UCSD-AML1 (cell line): ENCODE data around the gene L3MBTL4.

Experiments
- DNase-seq: peaks from one replicate; lab custom pipeline; 2025; ENCODE audit not compliant: unreplicated experiment; lab: John Stamatoyannopoulos, UW

The L3MBTL4 gene

DNA sequence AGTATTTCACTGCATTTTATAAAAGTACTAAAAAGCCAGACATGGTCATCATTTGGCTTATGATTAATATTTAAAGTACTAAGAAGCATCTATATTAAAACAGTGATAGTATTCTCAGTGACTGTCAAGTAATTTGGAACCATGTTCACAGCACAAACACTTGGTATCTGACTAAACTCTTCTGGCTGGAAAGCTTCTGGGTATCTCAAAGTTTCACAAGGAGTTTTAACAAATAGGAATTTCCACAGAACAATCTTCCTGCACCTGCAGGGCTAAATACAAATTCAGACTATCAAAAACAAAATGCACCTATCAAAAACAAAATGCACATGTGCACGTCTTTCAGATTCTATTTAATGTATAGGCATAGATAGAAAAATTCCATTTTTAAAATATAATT lies 158.8 kb downstream of the L3MBTL4 start:
- DNase-seq, result no peak

DNA sequence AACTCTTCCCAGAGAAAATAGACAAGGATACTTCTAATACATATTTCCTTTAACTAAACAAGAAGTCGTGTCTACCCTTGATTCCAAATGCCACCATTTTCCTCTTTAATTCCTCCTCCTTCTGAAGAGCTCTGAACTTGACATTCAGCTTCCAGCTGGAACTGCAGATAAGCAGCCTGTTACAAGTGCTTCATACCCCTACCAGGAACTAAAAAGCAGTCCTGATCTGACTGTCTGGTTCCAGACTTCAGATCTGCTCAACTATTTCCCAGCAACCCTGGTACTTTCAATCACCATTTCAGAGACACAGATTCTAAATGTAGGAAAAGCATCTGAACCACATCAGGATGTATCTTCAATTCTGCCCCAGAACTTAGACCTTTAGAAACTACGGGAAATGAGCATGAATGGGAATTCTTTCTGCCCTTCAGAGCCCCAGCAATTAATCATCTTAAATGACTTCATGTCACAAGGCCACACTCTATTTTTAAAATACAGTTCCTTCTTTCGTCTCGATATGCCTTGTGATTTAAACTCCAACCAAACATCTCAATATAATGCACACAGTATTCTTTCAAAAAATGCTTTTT lies 159.5 kb downstream of the L3MBTL4 start:
- no peak for DNase-seq

DNA sequence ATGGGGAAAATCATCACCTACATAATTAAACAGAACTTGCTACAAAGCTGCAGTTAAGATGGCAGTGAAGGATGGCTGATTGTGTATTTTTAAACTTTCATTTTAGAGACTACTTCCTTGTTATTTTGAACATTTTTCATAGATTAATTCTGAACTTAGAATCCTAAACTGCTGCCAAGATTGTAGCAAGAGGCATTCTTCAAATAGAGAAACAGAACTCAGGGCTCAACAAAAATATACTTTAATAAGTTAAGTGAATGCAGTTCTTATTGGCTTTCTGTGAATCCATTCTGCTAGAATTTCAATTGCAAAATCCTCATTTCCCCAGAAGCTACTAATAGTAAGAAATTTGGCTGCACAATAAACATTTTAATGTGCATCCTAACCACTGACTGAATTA lies 160.3 kb downstream of the L3MBTL4 start:
- DNase-seq, result no peak

DNA sequence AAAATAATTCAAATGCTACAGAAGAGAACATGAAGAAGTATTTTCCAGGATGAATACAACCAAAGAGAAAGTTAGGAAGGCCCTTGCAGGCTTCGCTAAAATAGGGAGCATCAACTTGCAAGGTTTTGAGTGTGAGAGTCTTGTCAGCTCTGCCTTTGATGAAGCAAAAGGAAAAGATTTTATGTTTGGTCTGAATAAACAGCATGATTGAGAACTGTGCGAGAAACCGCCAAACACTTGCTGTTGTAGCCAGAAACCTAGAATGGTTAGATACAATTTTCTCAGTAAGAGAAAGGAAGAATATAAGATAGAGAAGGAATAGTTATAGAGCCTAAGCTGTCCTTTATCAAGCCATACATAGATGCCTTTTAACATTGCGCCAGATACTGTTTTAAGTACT lies 163.6 kb downstream of the L3MBTL4 start:
- no peak for DNase-seq

DNA sequence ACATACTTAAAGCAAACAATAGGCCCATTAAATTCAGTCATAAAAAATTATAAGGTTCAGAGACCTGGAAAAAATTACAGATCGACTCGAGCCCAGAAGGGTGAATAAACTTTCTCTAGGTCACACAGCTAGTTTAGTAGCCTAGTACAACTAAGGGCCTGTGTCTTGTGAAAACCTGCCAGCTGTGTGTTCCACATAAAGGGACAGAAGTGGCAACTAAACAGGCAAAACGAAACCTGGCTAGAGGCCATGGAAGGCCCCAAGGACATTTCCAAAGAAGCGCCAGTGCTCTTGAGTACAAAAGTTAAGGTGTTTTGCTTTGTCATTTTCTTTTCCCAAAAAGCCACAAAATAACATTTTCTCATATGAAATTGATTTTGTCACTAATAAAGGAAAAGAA lies 164.9 kb downstream of the L3MBTL4 start:
- DNase-seq, result no peak

DNA sequence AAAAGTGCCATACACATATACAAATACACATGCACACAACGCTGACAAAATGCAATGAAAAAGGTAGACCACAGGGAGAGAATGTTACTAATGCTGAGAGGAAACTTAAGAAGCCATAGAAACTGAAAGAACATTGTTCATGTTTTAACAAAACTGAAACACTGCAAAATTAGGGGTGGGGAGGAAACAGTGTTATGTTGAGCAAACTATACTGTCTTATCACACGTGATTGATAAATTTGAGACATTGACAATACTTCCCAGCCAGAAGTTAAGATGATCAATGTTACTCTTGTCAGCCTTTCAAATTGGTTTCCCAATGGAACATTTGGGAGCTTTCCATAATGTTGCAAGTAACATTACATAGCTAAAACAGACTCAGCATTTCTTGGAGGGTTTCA lies 165.5 kb downstream of the L3MBTL4 start:
- DNase-seq, result no peak

DNA sequence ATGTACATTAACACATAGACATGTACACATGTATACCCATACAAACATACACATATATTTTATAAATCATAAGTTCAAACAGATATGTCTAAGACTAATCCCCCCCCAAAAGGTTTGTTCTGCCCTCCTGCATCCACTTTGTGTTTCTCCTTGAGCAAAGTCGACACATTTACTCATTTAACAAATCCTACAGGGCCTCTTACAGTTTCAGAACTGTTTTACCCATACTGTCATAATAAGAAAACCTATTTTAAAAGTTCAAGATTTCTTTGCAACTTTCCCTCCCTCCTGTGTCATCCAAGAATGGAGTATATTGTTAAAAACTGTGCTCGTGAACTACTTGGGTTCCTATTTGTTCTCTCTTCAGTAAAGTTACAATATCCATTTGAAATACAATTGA lies 166.7 kb downstream of the L3MBTL4 start:
- DNase-seq, result no peak

DNA sequence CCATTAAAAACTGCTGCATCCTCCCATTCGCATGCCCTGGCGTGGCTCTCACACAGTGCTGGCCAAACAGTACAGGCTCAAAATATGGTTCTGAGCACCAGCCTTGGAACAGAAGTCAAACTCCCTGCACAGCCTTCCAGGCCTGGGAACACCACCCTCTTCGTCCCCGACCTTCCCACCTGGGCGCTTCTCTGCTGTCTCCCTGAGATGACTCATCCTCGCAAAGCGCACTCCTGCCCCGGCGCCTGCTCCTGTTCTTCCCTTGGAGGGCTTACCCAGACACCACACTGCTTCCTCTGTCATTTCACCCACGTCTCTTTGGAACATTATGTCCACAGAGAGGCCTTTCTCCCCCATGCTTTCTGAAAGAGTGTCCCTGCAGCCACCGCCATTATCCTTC lies 172.7 kb downstream of the L3MBTL4 start:
- no peak for DNase-seq

DNA sequence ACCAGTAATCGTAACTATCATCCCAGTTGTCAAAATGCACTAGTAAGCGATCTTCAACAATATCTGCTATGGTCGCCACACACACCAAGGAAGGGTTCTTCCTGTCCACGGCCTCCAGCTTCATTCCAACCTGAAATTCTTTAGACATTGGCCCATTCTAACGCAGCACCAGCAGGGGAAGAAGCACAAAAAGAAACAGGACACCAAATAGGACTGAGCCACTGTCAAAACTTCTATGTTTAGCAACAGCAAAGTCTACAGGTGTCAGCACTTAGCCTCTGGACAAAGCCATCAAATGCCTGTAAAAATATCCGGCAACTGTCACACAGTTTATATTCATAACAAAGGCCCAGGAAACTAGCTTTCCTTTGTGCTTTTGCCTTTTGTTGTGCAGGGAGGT lies 175.0 kb downstream of the L3MBTL4 start:
- DNase-seq, result no peak

DNA sequence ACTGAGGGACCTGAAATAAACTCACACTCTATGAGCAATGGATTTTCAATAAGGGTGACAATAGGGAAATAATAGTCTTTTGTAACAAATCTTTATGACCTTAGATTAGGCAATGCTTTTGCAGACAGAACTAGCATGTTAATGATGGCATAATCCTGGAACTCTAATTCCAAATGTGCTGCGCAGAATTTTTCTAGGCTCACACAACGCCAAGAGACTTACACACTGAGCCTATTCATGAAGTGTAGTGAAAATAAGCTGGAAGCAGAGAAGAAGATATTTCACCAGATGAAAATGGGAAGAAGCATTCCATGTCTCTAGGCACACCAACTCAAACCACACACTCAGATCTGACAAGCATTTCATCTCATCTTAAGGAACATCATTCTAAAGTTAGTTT lies 178.5 kb downstream of the L3MBTL4 start:
- DNase-seq, result no peak

DNA sequence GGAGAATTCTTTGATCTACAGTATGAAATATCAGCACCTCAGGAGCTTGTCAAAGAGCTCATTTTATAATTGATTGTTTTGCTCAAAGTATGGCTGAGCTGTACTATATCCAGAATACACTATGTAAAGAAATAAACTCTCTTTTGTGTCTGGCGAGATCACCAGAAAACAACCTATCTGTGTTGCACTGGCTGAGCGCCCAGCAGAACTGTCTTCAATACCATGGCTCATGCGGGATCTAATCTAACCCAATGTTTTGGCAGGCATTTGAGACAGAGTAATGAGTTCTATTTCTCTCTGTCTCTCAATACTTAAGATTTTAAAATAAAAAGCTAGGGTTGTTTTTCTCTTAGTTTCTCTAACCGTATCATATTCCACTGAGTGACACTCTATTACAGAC lies 192.4 kb downstream of the L3MBTL4 start:
- no peak for DNase-seq

DNA sequence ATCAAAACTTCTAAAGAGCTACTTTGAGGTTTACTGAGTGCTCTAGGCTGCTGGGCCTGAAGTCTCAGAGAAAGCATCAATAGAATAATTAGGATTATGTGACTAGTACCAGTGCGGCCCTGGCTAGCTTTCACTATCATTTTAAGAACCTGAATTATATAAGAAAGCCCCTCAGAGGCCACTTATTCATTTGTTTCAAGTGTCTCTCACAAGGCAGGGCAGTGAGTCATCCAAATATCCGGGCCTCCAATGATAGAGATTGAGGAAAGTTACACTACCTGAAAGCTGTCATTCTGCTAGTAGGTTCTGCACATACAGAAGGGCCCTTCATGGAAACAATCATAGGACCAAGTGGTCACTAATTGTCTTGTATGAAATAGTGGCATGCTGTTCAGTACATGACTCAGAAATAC lies 193.1 kb downstream of the L3MBTL4 start:
- DNase-seq, result no peak

DNA sequence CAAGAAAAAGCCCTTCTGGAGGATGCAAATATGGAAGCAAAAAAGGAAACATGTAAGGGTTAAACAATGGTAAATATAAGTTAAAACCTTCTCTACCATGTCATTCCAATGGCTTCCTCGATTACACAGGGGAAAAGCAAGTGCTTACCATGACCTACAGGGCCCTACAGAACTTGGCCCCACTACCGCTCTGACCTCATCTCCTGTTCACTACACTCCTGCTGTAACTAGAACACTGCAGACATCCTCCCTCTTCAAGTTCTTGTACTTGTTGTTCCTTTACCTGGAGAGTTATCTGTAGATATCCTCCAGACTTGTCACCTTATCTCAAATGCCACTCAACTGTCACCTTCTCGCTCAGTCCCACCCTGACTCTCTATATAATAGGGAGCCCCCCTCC lies 194.6 kb downstream of the L3MBTL4 start:
- DNase-seq, result no peak

DNA sequence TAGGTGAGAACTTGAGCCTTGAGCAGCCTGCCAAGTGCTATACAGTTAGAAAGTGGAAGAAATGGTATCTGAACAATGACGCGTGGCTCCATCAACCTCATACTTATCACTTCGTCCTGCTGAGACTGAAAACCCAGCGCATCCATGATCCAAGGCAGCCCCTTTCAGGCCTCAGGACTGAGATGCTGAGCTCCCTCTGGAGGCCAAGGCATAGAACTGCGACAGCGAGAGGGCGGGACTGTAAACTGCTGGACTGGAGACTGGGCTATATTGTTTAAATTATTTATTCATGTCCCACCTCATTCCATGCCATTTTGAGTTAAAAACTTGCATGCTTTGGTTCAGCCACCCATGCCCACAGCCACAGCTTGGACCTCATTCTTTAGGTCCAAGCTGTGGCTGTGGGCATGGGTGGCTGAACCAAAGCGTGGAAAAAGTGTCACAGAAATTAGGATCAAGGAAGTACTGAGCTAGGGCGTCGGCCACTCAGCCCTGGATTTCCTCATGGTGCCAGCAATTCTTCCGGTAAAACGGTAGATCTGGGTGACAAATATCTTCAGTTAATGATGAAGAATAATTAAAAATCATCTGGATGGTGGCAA lies 195.5 kb downstream of the L3MBTL4 start:
- DNase-seq, result peak; percentile 17

DNA sequence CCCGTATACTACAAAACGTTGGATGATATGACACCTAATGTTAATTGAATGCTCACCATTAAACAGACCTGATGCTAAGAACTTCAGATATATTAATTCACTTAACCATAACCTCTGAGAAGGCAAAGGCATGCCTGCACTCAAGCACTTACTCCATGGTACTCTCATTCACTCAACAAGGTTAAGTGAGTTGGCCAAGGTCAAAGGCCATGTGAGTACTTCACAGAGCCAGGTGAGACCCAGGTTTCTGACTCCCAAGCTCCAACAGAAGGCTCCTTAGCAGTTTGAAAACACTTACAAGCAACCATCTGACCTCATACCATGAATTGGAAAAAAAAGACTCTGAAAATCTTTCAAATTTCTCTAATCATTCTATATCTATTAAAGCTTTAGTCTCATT lies 198.8 kb downstream of the L3MBTL4 start:
- DNase-seq, result no peak

DNA sequence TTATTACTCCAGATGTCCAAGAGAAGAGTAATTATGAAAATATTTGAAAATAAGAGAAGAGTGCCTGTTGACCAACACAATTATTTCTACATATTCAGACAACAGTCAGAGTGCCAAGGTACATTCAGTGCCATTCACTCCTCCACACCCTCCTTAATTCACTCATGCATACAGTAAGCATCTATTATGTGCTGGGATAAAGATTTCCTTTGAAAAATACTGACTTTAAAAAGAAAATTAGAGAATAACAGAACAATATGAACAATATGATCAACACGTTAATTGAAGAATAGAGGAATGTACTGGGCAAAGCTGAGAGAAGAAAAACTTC lies 203.6 kb downstream of the L3MBTL4 start:
- no peak for DNase-seq

DNA sequence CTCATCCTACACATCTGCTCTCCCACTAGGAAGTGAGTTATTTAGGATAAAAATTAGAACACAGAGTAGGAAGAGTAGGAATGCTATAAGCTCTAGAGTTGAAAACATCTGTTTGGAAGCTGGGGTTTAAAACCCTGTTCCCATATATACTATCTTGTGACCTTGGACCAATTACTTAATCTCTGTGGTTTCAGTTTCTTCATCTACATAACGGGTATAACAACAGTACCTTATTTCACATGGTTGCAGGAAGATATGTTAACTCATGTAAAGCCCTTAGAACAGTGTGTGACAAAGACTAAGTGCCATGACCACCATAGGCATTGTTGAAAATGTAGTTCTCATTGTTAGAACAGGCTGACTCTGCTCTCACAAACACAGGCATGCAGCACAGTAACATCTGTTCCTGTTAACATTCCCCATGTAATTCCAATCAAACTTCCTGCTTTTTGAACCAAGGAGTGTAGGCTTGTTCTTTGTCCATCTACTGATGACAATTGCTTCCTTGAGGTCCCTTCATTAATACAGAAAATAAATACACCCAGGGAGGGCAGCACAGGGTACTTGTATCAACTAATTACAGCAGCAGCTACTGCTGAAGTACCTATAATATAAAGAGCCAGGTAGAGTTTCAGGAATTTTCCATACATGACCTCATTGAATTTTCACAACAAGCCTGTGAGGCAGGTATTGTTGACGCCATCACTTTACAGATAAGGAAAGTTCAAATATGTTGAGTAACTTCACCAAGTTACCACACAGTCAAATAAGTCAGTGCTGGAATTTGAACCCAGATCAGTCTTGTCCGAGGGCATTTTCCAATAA lies 204.2 kb downstream of the L3MBTL4 start:
- DNase-seq, result no peak

DNA sequence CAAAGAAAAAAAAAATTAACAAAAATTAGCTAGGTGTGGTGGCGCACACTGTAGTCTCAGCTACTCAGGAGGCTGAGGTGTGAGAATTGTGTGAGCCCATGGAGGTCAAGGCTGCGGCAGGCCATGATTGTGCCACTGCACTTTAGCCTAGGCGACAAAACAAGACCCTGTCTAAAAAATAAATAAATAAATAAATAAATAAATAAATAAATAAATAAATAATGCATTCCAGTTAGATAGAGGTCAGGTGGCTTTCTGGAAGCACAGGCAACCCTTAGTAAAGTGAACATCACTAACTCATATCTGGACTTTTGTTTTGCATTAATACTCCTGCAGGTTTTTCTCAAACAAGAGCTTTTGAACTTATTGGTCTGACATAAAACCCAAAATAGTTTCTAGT lies 206.8 kb downstream of the L3MBTL4 start:
- DNase-seq, result no peak

DNA sequence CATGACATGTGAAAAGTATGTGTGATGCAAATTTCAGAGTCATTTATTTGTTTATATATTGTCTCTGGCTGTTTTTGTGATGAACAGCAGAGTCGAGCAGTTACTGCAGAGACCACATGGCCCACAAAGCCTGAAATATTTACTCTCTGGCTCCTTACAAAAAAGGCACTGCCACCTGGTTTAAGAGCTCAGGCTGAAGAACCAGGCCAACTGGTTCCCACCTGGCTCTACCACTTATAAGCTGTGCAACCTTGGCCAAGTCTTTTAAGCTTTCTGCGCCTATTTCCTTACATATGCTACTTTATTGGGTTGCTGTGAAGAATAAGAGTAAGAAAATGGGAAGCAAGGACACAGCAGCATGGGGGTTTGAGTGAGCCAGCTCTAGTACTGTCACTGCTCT lies 207.6 kb downstream of the L3MBTL4 start:
- DNase-seq, result no peak

DNA sequence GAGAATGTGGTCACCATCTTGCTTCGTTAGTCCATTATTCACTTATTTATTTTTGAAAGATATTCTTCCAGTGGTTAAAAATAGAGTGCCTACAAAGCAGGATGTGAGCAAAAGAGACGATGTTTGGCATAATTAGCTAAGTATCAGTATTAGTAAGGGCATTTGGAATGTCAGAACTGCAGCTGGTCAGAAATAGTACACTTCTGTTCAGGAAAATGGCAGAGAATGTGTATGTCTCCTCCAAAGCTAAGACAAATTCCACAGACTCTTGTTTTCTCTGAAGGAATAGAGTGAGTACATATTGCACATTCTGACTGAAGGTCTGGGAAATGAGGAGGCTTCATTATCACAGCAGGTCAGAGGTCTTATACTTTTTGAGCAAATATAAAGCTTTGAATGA lies 209.0 kb downstream of the L3MBTL4 start:
- no peak for DNase-seq

DNA sequence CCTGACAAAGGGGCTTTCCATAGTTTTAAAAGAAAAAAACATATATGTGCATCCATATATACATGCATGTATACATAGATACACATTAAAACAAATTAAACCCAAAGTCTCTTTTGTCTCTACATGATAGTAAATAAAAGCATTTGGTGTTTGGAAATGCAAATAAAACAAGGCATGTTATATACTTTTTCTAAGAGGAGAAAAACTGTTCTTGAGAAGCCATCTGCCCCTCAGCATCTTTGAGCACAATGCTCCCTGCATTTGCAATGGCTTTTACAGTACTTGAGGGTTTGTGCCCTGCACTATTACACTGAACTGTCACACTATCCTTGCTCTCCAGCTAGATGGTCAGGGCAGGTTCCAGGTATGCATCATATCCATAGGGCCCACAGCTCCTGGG lies 210.2 kb downstream of the L3MBTL4 start:
- DNase-seq, result no peak

DNA sequence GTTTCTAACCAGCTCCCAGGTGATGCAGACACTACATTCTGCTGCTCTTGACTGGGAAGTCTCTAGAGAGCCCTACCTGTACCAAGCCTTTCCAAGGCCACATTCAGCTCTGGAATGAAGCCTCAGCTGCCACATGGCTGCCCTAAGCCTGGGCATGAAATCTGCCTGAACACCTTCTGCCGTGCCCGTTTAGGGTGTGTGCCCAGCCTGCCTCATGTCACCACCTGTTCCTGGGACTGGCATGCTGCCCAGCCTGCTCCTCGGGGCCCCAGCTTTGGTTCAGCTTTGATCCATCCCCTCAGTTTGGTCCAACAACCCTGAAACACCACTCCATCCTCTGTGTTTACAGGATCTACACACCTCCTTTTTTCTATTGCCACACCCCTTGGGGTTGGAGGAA lies 210.9 kb downstream of the L3MBTL4 start:
- DNase-seq, result no peak

DNA sequence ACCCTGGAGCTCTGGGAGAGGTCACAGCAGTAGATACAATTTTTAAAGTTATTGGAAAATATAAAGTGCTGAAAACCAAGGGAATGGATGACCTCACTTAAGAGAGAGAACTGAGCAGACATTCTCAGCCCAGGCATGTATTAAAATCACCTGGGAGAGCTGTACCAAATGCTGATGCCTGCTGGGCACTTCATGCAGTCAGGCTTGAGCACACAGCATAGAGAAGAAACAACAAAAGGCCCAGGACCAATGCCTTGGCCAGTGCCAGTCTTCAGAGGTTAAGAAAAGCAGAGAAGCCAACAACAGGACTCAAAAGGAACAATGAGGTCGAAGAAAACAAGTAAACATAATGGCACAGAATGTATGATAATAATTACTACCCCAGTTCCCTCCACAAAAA lies 211.8 kb downstream of the L3MBTL4 start:
- no peak for DNase-seq
